NT2/D1 (cell line): Measurements from ENCODE around the gene SPC24.
"Not testable (repeated sequence)": the region's sequence is repeated elsewhere in the genome, so short reads cannot be mapped to it uniquely, and the experiment has no call there.

Source experiments
- DNase-seq: peaks from one replicate; pipeline ENCODE4 v3.0.0-alpha.2; 2011; ENCODE audit warnings: low read depth, low spot score
- H3K27me3 ChIP-seq: 2 replicates; pipeline ENCODE4 v1.6.0; 2011; ENCODE audit warnings: mild to moderate bottlenecking; ENCODE audit not compliant: insufficient read length, insufficient read depth
- H3K36me3 ChIP-seq: 2 replicates; pipeline ENCODE4 v1.6.1; 2011; ENCODE audit warnings: mild to moderate bottlenecking, low read length, mixed read lengths; ENCODE audit not compliant: insufficient read depth, insufficient read length
- H3K4me1 ChIP-seq: 2 replicates; pipeline ENCODE4 v1.5.1; 2011; ENCODE audit not compliant: insufficient read depth, insufficient read length
- H3K4me3 ChIP-seq: 2 replicates; pipeline ENCODE4 v1.5.1; 2011; ENCODE audit warnings: low read depth; ENCODE audit not compliant: insufficient read length
- H3K9ac ChIP-seq: 2 replicates; pipeline ENCODE4 v1.6.0; 2011; ENCODE audit warnings: low read depth; ENCODE audit not compliant: insufficient read length
- H3K9me3 ChIP-seq: 2 replicates; pipeline ENCODE4 v1.5.1; 2011; ENCODE audit warnings: mild to moderate bottlenecking, low read length; ENCODE audit not compliant: insufficient read depth
- SUZ12 ChIP-seq: IDR thresholded peaks from 2 replicates; pipeline ENCODE4 v1.6.1; 2011; ENCODE audit not compliant: insufficient read length, insufficient read depth; ENCODE audit errors: extremely low read depth
- YY1 ChIP-seq: IDR thresholded peaks from 2 replicates; pipeline ENCODE4 v1.6.1; 2011; ENCODE audit not compliant: insufficient read length, insufficient read depth
- ZNF274 ChIP-seq: IDR thresholded peaks from 2 replicates; pipeline ENCODE4 v1.6.1; 2011; ENCODE audit warnings: mild to moderate bottlenecking, low read depth, low read length

The SPC24 gene

GRCh38 chr19:11130824-11131455 lies 24.6 kb downstream of the SPC24 start:
- TF ChIP-seq YY1: no peak

GRCh38 chr19:11127905-11128304 lies 27.7 kb downstream of the SPC24 start:
- Histone ChIP-seq H3K4me1 (peaks cover 4% of the 10 kb centered on the region), H3K9me3 (no peaks in the 10 kb centered on the region), H3K27me3 (no peaks in the 10 kb centered on the region), H3K36me3 (peaks cover 94% of the 10 kb centered on the region), H3K9ac (no peak overlapping the region), H3K4me3 (no peak overlapping the region)
- TF ChIP-seq SUZ12 (no peak), YY1 (no peak), ZNF274 (no peak)
- no peak for DNase-seq

More at GRCh38 chr19:11130824-11131455, 24.6 kb downstream of the SPC24 start:
- H3K4me1 ChIP-seq: peaks cover 4% of the 10 kb centered on the region
- no peaks in the 10 kb centered on the region for H3K27me3 ChIP-seq
- no peak overlapping the region for H3K4me3 ChIP-seq
- peak; percentile 68 for DNase-seq
- no peaks in the 10 kb centered on the region for H3K9me3 ChIP-seq
- H3K9ac ChIP-seq: no peak overlapping the region
- peaks cover 75% of the 10 kb centered on the region for H3K36me3 ChIP-seq

- TF ChIP-seq ZNF274: no peak
- no peak for TF ChIP-seq YY1
- TF ChIP-seq SUZ12: no peak
- H3K4me3 ChIP-seq: no peak overlapping the region
- H3K4me1 ChIP-seq: peaks cover 4% of the 10 kb centered on the region
- no peaks in the 10 kb centered on the region for H3K27me3 ChIP-seq
- no peaks in the 10 kb centered on the region for H3K9me3 ChIP-seq
- peak; percentile 71 for DNase-seq
- H3K9ac ChIP-seq: no peak overlapping the region
- peaks cover 88% of the 10 kb centered on the region for H3K36me3 ChIP-seq
Measured at GRCh38 chr19:11125994-11126685, 29.4 kb downstream of the SPC24 start.

GRCh38 chr19:11124157-11124556 lies 31.4 kb downstream of the SPC24 start:
- not testable (repeated sequence) for DNase-seq, H3K27me3 ChIP-seq, H3K9me3 ChIP-seq, H3K9ac ChIP-seq, H3K4me1 ChIP-seq, H3K4me3 ChIP-seq
- H3K36me3 ChIP-seq: peaks cover 88% of the 10 kb centered on the region

- Histone ChIP-seq H3K9me3 (no peaks in the 10 kb centered on the region), H3K9ac (no peak overlapping the region), H3K36me3 (peaks cover 87% of the 10 kb centered on the region), H3K4me3 (no peak overlapping the region), H3K4me1 (peaks cover 7% of the 10 kb centered on the region), H3K27me3 (no peaks in the 10 kb centered on the region)
- no peak for DNase-seq
- TF ChIP-seq YY1: no peak
- no peak for TF ChIP-seq ZNF274
- TF ChIP-seq SUZ12: no peak
Measured at GRCh38 chr19:11123114-11123513, 32.5 kb downstream of the SPC24 start.

GRCh38 chr19:11121963-11122362 lies 33.6 kb downstream of the SPC24 start:
- H3K4me3 ChIP-seq, H3K4me1 ChIP-seq, H3K9me3 ChIP-seq, H3K9ac ChIP-seq, DNase-seq, H3K27me3 ChIP-seq: not testable (repeated sequence)
- peaks cover 86% of the 10 kb centered on the region for H3K36me3 ChIP-seq

GRCh38 chr19:11116507-11116906 lies 39.1 kb downstream of the SPC24 start:
- no peak overlapping the region for H3K9ac ChIP-seq
- H3K4me3 ChIP-seq: no peak overlapping the region
- peaks cover 93% of the 10 kb centered on the region for H3K36me3 ChIP-seq
- H3K4me1 ChIP-seq: peaks cover 13% of the 10 kb centered on the region
- H3K27me3 ChIP-seq: no peaks in the 10 kb centered on the region
- no peak for DNase-seq
- TF ChIP-seq ZNF274: no peak
- TF ChIP-seq YY1: no peak
- no peaks in the 10 kb centered on the region for H3K9me3 ChIP-seq

- Histone ChIP-seq H3K4me3 (no peak overlapping the region), H3K9me3 (no peaks in the 10 kb centered on the region), H3K4me1 (peaks cover 16% of the 10 kb centered on the region), H3K36me3 (peaks cover 93% of the 10 kb centered on the region), H3K9ac (no peak overlapping the region), H3K27me3 (no peaks in the 10 kb centered on the region)
- no peak for TF ChIP-seq SUZ12
- no peak for DNase-seq
Measured at GRCh38 chr19:11115895-11116446, 39.6 kb downstream of the SPC24 start.
